ENCODE results near the gene KHDC3L. TPM values are rescaled to one million over a fixed set of nuclear protein-coding genes. Genes with fewer than 3 reads are reported as not detected.

KHDC3L gene
- total RNA-seq, 1 donor from 2014 or later: not detected

GRCh38 chr6:73394577-73395354, 32.3 kb downstream of the KHDC3L start, which contains the start of gene DDX43:
DDX43 (plus strand) TSS chr6:73394828; CDS start chr6:73394906, 78 bp downstream.
- no peaks in the 10 kb centered on the region for H3K36me3 ChIP-seq
- ATAC-seq: peak; percentile 92
- no peaks in the 10 kb centered on the region for H3K9me3 ChIP-seq
- no peaks in the 10 kb centered on the region for H3K27me3 ChIP-seq
- TF ChIP-seq, protein P1, sequence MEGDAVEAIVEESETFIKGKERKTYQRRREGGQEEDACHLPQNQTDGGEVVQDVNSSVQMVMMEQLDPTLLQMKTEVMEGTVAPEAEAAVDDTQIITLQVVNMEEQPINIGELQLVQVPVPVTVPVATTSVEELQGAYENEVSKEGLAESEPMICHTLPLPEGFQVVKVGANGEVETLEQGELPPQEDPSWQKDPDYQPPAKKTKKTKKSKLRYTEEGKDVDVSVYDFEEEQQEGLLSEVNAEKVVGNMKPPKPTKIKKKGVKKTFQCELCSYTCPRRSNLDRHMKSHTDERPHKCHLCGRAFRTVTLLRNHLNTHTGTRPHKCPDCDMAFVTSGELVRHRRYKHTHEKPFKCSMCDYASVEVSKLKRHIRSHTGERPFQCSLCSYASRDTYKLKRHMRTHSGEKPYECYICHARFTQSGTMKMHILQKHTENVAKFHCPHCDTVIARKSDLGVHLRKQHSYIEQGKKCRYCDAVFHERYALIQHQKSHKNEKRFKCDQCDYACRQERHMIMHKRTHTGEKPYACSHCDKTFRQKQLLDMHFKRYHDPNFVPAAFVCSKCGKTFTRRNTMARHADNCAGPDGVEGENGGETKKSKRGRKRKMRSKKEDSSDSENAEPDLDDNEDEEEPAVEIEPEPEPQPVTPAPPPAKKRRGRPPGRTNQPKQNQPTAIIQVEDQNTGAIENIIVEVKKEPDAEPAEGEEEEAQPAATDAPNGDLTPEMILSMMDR (IDR thresholded peaks at IDR 0.05): no peak
- H3K4me1 ChIP-seq: no peaks in the 10 kb centered on the region
- peak; percentile 87 for DNase-seq
- intact Hi-C loops (cut with DNase I): no loop called here
- peak within 1 kb of the TSS; percentile 58 for H3K27ac ChIP-seq
- peak within 1 kb of the TSS; percentile 36 for H3K4me3 ChIP-seq

GRCh38 chr6:73395875-73396274, 33.4 kb downstream of the KHDC3L start:
- Histone ChIP-seq H3K27ac (no peak overlapping the region), H3K27me3 (no peaks in the 10 kb centered on the region), H3K4me1 (no peaks in the 10 kb centered on the region), H3K36me3 (no peaks in the 10 kb centered on the region), H3K4me3 (no peak overlapping the region), H3K9me3 (no peaks in the 10 kb centered on the region)
- ATAC-seq (no peak), DNase-seq (no peak)
- TF ChIP-seq, protein P1 (IDR thresholded peaks at IDR 0.05): no peak
- intact Hi-C loops (cut with DNase I): no loop called here

- TF ChIP-seq, protein P1 (IDR thresholded peaks at IDR 0.05): no peak
- H3K27me3 ChIP-seq: no peaks in the 10 kb centered on the region
- H3K4me3 ChIP-seq: no peak overlapping the region
- ATAC-seq (no peak), DNase-seq (no peak)
- no peaks in the 10 kb centered on the region for H3K36me3 ChIP-seq
- intact Hi-C loops (cut with DNase I): no loop called here
- H3K4me1 ChIP-seq: no peaks in the 10 kb centered on the region
- H3K27ac ChIP-seq: no peak overlapping the region
- H3K9me3 ChIP-seq: no peaks in the 10 kb centered on the region
Measured at GRCh38 chr6:73400656-73401055, 38.2 kb downstream of the KHDC3L start.

DNA sequence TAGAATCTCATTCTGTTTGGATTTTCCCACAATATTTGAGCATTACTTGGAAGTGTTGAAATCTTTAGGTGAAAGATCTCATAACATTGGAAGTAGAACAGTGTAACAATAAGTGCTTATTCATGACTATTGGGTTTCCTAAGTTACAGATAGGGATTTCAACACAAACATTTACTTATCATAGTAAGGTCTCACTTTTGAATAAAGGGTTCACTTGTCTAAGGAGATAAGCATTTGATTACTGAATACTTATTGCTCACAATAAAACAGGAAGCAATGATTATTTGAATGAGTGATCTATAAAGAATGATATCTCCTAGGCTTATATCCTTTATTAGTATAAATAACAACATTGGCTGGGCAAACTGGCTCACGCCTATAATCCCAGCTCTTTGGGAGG, 46.9 kb downstream of the KHDC3L start:
- Histone ChIP-seq H3K9me3 (no peaks in the 10 kb centered on the region), H3K36me3 (no peaks in the 10 kb centered on the region), H3K27me3 (no peaks in the 10 kb centered on the region), H3K4me1 (no peaks in the 10 kb centered on the region), H3K4me3 (no peak overlapping the region), H3K27ac (no peak overlapping the region)
- TF ChIP-seq, protein P1 (IDR thresholded peaks at IDR 0.05): no peak
- intact Hi-C loops (cut with DNase I): no loop called here
- ATAC-seq (no peak), DNase-seq (no peak)

GRCh38 chr6:73413102-73413501, 50.6 kb downstream of the KHDC3L start:
- no peaks in the 10 kb centered on the region for H3K36me3 ChIP-seq
- no peaks in the 10 kb centered on the region for H3K27me3 ChIP-seq
- no peak overlapping the region for H3K4me3 ChIP-seq
- no peaks in the 10 kb centered on the region for H3K4me1 ChIP-seq
- TF ChIP-seq, protein P1 (IDR thresholded peaks at IDR 0.05): no peak
- H3K27ac ChIP-seq: no peak overlapping the region
- intact Hi-C loops (cut with DNase I): no loop called here
- no peaks in the 10 kb centered on the region for H3K9me3 ChIP-seq
- ATAC-seq (no peak), DNase-seq (no peak)

Other genes starting within 250 kb of the KHDC3L start
- not detected for gene KHDC1L, start 137.2 kb upstream of the KHDC3L start, total RNA-seq
- gene KHDC1, start 99.5 kb upstream of the KHDC3L start, total RNA-seq: 1.9 TPM
- gene DPPA5, start 8.4 kb upstream of the KHDC3L start, total RNA-seq: not detected
- gene OOEP, start 7.2 kb downstream of the KHDC3L start, total RNA-seq: 1.2 TPM
- 2.5 TPM for gene DDX43, start 32.2 kb downstream of the KHDC3L start, total RNA-seq
- gene CGAS, start 89.6 kb downstream of the KHDC3L start, total RNA-seq: 5.9 TPM
- 23.1 TPM for gene MTO1, start 99.1 kb downstream of the KHDC3L start, total RNA-seq
- gene EEF1A1, start 158.4 kb downstream of the KHDC3L start, total RNA-seq: 9,028 TPM

Measured in upper lobe of right lung (tissue), 1 donor.